Epithelial cell of proximal tubule (primary cell): ENCODE results near the gene PDE6H. TPM values are rescaled to one million over a fixed set of nuclear protein-coding genes. Genes with fewer than 3 reads are reported as not detected.

ENCODE experiments used
- DNase-seq: peaks from one replicate; pipeline ENCODE4 v3.0.0-alpha.2; 2011; ENCODE audit warnings: low read depth
- H3K4me3 ChIP-seq: 2 replicates; pipeline ENCODE4 v1.5.1; 2011; ENCODE audit warnings: low read depth, mild to moderate bottlenecking, low read length
- CTCF ChIP-seq: conservative IDR thresholded peaks from 2 replicates; pipeline ENCODE4 v1.5.1; 2012; ENCODE audit warnings: low read depth, mild to moderate bottlenecking, low read length
- total RNA-seq: library from RNA; depleted of rRNA; stranded (reverse); fragments of >200 nt; gene quantifications from 2 replicates; pipeline ENCODE4 v1.2.3, GENCODE V29; 2015

PDE6H gene
- not detected in 2 replicates for total RNA-seq

- no peak for TF ChIP-seq CTCF
- H3K4me3 ChIP-seq, result no peak within 1 kb of the TSS
- DNase-seq, result no peak
Measured at GRCh38 chr12:14972816-14973215, at the start of gene PDE6H. TSS of gene PDE6H (plus strand) at chr12:14973042. CDS start at chr12:14978013, 4,971 bp downstream.

DNA sequence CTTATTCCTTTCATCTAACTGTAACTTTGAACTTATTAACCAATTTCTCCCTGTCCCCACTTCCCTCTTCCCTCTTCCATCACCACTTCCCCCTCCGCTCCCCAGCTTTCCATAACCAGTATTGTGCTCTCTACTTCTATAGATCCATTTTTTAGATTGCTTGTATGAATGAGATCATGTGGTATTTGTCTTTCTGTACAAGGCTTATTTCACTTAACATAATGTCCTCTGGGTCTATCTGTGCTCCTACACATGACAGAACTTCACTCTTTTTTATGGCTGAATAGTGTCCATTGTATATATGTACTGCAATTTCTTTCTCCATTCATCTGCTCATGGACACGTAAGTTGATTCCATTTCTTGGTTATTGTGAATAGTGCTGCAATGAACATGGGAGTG, 48.9 kb upstream of the PDE6H start:
- no peak overlapping the region for H3K4me3 ChIP-seq
- DNase-seq, result no peak
- TF ChIP-seq CTCF, result no peak

DNA sequence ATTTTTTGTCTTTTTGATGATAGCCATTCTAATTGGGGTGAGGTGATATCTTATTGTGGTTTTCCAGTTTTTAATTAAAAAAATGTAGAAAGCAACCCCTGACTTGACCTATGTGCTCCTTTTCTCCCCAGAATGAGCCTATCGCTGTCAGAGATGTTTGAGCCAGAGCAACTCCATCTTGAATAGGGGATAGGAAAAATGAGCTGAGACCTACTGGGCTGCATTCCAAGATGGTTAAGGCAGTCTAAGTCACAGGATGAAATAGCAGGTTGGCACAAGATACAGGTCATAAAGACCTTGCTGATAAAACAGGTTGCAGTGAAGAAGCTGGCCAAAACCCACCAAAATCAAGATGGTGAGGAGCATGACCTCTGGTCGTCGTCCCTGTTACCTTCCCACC, 48.3 kb upstream of the PDE6H start:
- TF ChIP-seq CTCF, result no peak
- H3K4me3 ChIP-seq, result no peak overlapping the region
- DNase-seq, result no peak

GRCh38 chr12:14927267-14927666, 45.6 kb upstream of the PDE6H start:
- DNase-seq, result no peak
- H3K4me3 ChIP-seq, result no peak overlapping the region
- TF ChIP-seq CTCF, result no peak

- no peak for TF ChIP-seq CTCF
- H3K4me3 ChIP-seq, result no peak overlapping the region
- no peak for DNase-seq
Measured at GRCh38 chr12:14928931-14929330, 43.9 kb upstream of the PDE6H start.

DNA sequence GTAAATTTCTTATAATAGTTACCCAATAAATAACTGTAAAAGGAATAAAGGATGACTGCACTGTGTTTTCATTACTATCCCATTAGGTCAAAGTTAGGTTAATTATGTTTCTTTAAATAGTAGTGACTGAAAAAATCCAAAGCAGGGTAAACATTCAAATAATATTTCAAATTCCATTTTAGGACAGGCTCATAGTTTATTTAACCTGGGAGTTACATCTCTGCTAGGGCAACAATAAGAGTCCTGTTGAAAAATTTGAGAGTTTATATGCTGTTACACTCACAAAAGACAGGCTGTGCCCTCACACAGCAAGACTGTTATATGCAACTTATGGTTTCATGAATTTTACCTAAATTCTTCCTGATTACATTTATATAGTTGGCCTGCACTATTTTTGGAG, 42.5 kb upstream of the PDE6H start:
- TF ChIP-seq CTCF, result no peak
- DNase-seq, result no peak

GRCh38 chr12:14931359-14931758, 41.5 kb upstream of the PDE6H start:
- no peak for DNase-seq
- H3K4me3 ChIP-seq, result no peak overlapping the region
- TF ChIP-seq CTCF, result no peak

More for the DNA sequence above, 42.5 kb upstream of the PDE6H start:
- H3K4me3 ChIP-seq, result no peak overlapping the region
